HG03097 (cell line): ENCODE measurements around the gene MYO7B.
"Not testable (repeated sequence)": the region's sequence is repeated elsewhere in the genome, so short reads cannot be mapped to it uniquely, and the experiment has no call there.

ENCODE experiments used
- ATAC-seq: cut with Tn5 transposase; IDR thresholded peaks from one replicate; pipeline ENCODE4 v1.9.1; 2021; ENCODE audit not compliant: unreplicated experiment, low FRiP score

Gene MYO7B

DNA sequence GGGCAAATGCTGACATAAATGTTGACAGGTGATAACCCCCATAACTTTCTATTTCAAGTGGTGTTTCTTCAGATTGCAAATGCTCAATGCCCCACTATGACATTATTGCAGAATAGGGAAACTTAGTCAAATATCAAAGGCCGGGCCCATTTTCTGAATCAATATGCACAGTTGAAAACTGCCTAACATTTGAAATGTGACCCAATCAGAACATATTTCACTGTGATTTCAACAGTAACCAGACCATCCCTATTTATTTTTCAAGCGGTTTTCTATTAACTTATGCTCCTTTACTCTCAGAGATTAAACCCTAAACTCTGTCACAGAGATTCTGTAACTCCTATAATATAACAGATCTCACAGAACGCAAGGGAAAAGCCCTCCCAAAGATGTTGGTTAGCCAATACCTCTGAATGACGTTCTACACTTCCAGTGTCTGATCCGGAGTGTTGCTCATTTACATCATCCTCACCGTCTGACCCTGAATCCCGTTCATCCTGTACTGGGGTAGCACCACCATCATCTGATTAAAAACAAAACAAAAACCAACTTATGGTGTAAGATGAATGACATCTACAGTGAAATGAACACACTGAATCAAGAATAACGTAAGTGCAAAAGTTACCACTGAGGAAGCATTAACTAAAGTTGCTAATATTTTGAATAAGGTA, 12.1 kb upstream of the MYO7B start:
- ATAC-seq, result no peak

DNA sequence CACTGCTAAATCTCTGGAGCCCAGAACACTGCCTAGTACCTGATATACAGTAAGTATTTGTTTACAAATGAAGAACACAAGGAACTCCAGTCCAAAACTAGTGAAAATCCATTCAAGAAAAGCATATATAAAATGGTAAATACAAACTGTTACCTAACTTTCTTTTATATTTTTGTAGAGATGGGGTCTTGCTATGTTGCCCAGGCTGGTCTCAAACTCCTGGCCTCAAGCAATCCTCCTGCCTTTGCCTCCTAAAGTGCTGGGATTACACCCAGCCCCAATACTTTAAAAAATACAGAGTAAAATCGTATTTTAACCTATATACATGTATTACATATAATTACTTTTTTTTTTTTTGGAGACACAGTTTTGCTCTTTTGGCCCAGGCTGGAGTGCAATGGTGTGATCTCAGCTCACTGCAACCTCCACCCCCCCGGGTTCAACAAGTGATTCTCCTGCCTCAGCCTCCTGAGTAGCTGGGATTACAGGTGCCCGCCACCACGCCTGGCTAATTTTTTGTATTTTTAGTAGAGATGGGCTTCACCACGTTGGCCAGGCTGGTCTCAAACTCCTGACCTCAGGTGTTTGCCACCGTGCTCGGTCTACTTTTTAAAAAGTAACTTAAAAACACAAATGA, 11.2 kb upstream of the MYO7B start:
- ATAC-seq, result not testable (repeated sequence)

DNA sequence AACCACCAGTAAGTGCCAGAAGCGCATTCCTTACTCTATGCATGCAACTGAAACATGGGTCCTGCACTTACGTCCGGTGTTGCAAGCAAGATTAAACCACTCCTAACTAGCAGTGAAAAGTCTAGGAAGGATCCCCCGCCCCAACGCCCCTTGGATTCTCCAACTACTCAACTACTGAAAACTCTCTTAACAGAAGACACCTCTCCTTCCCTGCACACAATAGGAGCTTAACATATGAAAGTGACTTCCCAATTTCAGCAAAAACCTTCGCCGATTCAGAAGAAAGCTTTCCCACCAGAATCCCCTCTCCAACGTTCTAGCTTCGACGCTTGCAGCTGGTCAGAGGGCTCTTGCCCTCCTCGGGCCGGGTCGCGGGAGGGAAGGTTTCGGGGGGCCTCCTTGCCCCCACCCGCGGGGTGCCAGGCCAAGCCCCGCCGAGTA, 9.8 kb upstream of the MYO7B start:
- ATAC-seq, result peak; percentile 5

DNA sequence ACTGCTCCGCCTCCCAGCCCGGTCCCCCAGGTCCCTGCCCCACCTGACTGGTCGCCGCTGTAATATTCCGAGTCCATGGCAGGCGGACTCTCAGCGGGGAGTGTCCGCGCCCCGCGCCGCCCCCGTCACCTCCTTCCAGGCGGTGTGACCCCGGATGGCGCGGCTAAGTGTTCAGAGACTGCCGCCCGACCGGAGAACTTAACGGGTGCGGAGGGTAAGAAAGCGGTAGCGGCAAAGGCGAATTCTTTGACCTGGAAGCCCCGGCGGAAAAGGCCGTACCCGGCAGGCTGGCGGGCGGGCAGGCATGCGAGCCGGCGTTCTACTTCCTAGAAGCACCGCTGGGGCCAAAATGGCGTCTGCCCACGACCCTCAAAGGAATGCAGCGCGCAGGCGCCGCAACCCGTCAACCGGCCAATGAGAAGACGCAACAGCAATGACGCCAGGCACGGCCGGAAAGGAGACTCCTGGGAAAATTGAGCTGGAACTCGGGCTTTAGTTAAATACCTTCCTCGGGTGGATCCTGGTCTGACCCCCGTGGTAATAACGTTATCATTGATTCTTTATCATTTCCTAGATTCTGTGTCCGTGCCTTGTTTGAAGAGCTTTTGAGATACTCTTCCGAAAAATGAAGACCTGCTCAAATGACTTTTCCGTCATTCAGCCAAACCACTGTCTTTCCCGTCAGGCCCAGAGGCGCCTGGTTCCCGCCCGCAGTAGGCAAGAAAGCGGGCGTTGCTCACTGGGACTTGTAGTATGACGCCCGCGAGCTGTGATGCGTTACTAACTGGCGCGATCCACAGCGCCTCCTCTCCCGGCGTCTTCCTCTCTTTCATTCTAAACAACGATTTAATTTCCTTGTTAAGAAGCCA, 9.1 kb upstream of the MYO7B start, which contains the start of gene IWS1:
Gene IWS1 (minus strand): TSS at position 358 of the 869 bp plus-strand sequence. CDS start 281 bp downstream, at position 77.
- ATAC-seq, result peak; percentile 79

DNA sequence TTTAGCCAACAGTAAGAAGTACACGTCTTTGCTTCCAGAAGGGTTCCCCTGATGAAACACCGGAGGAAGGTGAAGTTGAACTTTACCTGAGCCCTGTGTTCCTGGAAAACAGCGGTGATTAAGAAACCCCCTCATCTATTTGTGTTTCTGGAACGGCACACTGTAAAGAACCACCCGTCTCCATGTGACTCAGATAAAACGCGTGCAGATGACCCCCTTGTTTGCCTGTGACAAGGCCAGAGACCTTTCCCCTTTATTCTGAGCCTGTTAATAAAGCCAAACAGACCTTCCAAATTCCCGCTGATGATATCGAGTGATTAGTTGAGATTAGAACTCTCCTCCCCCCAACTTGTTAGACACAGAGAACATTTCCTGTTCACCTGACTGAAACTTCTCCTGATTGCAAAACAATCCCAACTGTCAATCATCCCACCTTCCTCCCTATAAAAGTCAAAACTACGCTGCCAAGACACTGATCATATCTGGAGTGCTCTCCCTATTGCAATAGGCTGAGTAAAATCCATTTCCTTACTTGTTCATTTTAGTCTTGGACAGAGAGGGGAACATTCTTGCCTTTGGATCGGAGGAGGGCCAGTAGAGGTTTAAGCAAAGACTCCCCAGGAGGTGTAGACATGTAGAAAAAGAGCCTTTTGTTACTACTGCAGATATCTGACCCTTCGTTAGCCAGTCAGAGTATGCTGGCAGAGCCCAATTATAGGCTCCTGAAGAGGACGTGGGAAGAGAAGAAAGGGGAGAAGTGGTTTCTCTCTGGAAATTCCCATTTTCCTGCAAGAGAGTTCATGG, 8.3 kb upstream of the MYO7B start:
- ATAC-seq, result no peak

DNA sequence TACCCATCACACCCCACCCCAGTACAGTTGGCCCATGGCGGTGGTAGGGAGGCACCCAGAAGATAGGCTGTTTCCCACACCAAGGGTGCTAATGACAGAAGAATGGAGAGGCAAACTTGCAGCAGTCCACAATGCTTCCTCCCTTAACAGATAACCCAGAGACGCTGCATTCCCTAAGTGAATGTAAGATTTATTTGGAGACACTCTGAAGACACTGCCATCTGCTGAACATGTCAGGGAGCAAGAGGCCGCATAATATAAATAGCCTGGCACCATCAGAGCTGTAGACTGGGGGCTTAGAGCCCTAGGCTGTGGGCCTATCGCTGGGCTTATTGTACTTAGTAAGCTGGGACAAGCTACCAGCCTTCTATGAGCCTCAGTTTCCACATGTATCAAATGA, 7.0 kb upstream of the MYO7B start:
- no peak for ATAC-seq

DNA sequence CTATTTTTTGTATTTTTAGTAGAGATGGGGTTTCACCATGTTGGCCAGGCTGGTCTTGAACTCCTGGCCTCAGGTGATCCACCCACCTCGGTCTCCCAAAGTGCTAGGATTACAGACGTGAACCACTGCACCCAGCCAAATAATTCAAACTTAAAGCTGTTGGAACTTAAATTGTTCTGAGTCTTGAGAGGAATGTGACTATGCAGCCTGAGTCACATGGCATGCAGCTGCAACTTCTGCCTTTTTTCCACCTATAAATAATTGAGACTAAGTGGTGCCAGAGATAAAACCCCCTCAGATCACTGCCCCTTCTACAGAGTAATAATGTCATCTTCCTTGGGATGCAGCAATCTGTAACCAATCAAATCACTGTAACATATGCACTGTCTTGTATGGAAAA, 6.1 kb upstream of the MYO7B start:
- not testable (repeated sequence) for ATAC-seq

DNA sequence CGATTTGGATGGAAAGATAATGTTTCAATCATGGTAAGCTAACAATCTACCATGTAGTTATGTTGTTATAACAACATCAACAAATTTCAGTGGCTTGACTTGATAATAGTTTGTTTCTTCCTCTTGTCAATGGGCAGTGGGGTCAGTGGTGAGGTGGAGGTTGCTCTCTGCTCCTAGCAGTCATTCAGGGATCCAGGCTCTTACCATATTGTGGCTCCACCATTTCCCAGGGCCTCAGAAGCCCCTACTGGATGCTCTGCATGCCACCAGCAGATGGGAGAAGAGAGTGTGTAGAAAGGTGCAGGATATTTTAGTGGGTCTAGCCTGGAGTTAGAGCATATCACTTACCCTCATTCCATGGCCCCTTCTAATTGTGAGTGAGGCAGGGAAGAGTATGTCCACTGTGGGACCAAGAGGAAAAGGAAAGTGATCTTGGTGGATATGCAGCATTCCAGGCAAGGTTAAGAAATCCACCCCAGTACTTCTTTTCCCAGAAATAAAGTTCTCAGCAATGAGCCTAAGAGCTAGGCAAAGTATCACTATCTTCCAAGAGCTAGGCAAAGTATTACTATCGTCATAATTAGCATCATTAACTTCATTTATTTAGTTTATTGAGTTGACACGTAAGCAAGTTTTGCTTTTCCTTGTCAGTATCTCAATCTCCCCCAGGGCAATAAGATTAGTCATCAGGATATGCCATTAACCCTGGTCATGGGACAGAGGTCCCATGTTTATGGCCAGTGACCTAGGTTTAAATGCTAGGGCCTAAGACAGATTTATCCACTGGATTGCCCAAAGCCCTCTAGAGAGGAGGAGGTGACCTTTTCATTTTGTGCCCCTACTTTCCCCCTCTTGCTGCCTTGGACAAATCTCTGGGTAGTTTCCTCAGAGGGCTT, 5.0 kb upstream of the MYO7B start:
- no peak for ATAC-seq

DNA sequence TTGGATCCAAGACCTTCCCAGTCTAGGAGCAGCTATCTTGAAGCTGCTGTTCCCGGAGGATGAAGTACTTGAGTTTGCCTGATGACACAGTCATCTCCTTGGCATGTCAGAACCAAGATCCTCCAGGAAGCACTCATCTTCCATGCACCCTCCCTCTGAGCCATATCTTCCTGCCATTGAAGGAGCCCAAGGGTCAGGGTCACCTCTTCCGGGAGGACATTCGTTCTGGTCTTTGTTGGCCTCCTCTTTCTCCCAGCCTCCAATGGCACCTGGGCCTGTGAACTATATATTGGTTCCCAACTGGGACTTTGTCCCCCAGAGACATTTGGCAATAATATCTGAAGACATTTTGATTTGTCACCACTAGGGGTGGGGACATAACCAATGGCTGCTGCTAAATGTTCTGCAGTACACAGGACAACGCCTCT, 4.2 kb upstream of the MYO7B start:
- no peak for ATAC-seq

DNA sequence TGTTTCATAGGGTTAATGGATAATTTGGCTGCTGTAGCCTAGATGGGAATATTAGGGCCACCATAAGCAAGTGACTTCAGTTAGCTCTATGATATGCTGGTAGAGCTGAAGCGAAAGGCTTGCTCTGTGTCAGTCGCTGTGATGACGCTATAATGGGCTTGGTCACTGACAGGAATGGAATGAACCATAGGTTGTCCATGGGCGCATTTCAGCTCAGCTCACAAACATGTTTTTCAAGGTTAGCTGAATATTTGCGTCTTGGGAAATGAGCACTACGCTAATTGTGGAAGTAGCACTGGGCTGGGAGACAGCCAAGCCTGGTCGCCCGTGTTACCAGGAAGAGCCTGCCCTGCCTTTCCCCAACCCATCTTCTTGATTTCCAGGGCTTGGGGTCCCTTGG, 3.2 kb upstream of the MYO7B start:
- no peak for ATAC-seq

DNA sequence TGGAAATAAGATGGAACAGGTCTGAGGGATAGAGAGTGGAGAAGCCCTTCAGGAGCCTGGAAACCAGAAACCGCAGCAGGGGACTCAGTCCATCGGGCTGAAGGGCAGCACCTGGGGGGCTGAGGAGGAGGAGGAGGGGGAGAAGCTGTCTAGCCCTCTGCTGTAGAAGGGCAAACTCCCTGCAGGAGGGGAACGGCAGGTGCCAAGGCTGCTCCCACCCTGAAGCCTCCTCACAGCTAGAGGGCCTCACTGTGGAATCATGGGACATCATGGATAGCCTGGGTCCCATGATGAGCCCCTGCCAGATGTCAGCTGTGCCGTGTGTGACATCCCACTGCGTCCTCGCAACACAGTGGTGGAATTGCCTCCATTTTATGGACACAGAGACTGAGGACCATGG, 435 bp downstream of the MYO7B start:
- no peak for ATAC-seq

DNA sequence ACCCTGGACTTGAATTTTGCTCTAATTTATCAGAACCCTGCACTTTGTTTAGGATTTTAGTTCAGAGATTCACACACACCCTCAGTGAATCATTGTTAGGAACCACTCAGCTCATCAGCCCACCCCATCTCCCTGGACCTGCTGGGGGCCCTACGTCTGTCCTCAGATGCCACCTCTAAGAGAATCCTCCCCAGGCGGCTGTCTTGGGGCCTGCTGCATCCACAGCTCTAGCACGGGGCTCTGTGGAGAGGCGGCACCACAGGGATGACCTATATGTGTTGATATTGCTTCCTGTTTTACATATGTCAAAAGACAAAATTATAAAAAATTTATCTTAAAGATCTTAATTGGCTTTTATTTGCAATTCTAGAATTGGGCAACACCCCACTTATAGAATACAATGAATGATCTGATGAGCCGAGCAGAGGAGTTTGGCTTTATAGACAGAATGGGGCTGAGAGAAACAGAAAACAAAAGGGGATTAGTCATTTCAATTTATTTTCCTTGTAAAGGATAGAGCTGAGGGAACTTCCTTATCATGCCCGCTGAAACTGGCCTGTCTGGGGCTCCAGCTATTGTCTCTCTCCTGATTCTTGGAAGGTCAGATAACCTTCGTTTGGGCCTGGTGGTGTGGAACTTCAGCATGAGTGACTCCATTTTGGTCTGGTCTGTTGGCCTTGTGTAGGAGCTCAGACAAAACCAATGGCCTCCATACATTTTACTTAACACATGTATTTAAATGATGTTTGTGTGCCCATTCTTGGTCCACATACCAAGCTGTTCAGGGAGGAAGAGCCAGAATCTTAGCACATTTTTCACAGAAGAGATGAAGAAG, 1.4 kb downstream of the MYO7B start:
- ATAC-seq, result no peak

DNA sequence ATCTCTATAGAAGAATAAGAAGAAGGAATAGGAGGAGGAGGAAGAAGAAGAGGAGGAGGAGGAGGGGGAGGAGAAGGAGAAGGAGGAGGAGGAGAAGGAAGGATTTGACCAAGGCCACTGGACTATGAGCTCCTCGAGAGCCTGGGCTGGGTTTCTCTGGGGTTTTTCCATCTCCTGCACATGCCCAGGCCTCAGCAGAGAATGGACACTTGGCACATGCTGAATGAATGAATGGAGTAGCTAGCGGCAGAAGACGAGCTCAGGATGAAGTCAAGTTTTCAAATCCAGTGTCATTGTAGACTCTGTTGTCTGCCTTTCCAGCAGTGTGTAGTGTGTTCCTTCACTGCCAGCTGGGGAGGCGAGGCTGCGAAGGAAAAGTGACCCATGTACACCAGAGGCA, 2.2 kb downstream of the MYO7B start:
- ATAC-seq, result no peak

DNA sequence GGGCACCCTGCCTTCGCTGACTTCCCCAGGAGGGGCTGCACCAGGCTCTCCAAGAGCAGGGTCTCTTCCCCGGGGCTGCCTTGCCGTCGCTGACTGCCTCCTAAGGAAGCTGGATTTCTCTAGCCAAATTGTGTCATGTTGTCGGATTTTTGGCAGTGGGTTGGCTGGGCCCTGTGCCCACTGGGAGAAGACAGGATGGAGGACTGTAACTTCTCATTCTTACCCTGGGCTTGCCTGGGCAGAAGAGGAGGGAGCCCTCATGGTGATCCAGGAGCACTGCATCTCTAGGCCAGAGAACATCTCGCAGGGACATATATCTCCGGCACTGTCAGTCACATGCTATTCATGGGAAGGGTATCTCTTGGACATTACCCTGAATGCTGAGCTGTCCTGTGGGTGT, 6.3 kb downstream of the MYO7B start:
- no peak for ATAC-seq

DNA sequence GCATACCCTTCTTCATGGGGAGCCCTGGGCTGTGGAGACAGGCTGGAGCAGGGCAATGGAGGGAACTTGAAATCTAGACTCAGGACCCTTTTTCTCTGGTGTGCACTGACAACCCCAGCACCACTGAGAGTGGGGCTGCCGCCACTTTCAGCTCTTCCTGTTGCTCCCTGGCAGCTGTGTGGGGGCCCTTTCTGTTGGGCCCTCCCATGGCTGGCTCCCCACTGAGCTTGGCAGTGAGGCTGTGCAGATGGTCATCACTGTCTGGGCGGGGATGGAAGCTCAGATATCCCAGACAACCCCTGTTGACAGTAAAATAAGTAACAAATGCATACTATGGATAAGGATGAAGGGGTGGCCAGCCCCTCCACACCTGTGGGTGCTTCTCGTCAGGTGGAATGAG, 6.7 kb downstream of the MYO7B start:
- ATAC-seq, result no peak

DNA sequence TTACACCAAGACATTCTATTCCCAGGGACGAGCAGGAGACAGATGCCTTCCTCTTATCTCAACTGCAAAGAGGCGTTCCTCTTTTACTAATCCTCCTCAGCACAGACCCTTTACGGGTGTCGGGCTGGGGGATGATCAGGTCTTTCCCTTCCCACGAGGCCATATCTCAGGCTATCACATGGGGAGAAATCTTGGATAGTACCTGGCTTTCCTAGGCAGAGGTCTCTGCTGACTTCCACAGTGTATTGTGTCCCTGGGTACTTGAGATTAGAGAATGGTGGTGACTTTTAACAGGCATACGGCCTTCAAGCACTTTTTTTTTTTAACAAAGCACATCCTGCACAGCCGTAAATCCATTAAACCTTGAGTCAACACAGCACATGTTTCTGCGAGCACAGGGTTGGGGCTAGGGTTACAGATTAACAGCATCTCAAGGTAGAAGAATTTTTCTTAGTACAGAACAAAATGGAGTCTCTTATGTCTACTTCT, 7.6 kb downstream of the MYO7B start:
- ATAC-seq, result not testable (repeated sequence)

DNA sequence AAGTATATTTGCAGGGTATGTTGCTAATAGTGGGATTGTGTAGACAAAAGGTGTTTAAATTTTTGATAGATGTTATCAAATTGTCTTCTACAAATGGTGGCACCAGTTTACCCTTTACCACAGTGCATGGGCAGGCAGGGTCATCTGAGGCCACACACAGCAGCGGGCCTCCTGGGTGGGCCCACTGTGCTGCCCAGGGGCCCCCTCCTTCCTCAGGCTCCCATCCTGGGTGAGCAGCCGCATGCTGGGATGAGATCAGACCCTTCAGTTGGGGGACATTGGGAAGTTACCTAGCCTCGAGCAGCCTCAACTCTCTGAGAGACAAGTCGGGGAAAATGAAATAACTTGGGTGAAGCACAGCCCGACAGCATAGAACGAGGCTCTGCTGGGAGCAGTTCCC, 9.7 kb downstream of the MYO7B start:
- ATAC-seq, result no peak

DNA sequence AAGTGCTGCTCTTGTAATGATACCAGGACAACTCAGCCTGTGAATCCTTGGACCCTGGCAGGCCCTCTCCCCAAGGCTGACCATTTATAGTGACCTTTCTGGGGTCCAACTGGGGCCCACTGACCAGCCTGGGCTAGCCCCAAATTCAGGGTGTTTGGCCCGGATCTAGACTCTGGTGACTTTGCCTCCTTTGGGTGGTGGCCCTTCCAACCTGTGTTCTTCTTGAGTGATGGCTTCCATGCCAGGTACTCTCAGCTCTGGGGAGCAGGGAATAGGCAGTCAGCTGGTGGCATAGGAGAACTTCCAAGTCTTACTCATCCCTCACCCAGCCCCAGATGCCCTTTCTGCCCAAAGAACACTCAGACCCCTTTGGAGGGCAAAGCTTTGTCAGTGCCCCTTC, 10.3 kb downstream of the MYO7B start:
- no peak for ATAC-seq

DNA sequence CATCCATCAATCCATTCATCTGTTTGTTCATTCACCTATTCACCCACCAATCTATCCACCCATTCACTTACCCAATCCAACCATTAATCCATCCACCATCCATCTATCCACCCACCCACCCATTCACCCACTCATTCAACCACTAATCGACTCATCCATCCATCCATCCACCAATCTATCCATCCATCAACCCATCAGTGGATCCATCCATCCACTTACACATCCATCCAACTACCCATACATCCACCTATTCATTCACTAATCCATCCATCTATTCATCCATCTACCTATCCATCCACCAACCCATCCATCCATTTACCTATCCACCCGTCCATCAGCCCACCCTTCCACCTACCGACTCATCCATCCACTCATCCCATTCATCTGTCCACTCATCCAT, 11.3 kb downstream of the MYO7B start:
- no peak for ATAC-seq
